CD14-positive monocyte (primary cell): ENCODE results near the gene OR5H1. TPM values are rescaled to one million over a fixed set of nuclear protein-coding genes. Genes with fewer than 3 reads are reported as not detected.

ENCODE experiments used
- DNase-seq, 3 donors: peaks; one replicate each; pipeline ENCODE4 v3.0.0-alpha.2; 2011 to 2022
- H2AFZ ChIP-seq: 2 replicates; pipeline ENCODE4 v1.6.0; 2012; ENCODE audit warnings: mild to moderate bottlenecking, low read depth, low read length, inconsistent platforms; ENCODE audit not compliant: insufficient read depth, poor library complexity, severe bottlenecking
- H3K27ac ChIP-seq, 2 donors: 1 replicate in 1 of 2; 2 replicates in 1 of 2; pipeline ENCODE4 v1.5.1; 2012 to 2013; ENCODE audit warnings: low read length in 2 of 2, control low read depth in 1 of 2, inconsistent platforms in 1 of 2, low read depth in 1 of 2, mild to moderate bottlenecking in 1 of 2
- H3K27me3 ChIP-seq, 2 donors: one replicate each; pipeline versions ENCODE4 v1.6.0 to v1.6.1; 2011 to 2013; ENCODE audit warnings: low read length in 2 of 2; ENCODE audit not compliant: control insufficient read depth in 2 of 2, insufficient read depth in 2 of 2
- H3K36me3 ChIP-seq, 2 donors: replicated peaks in 1 of 2; 1 replicate in 1 of 2; 2 replicates in 1 of 2; pipeline versions ENCODE4 v1.5.1 to v1.6.1; 2012 to 2013; ENCODE audit warnings: low read length in 2 of 2, control low read depth in 1 of 2, inconsistent platforms in 1 of 2, mild to moderate bottlenecking in 1 of 2; ENCODE audit not compliant: insufficient read depth in 2 of 2, control insufficient read depth in 1 of 2
- H3K4me1 ChIP-seq, 2 donors: 1 replicate in 1 of 2; 2 replicates in 1 of 2; pipeline versions ENCODE4 v1.5.1 to v1.6.1; 2012 to 2013; ENCODE audit warnings: low read length in 2 of 2, control low read depth in 1 of 2, inconsistent platforms in 1 of 2, mild to moderate bottlenecking in 1 of 2, moderate library complexity in 1 of 2; ENCODE audit not compliant: insufficient read depth in 2 of 2, control insufficient read depth in 1 of 2
- H3K4me2 ChIP-seq: replicated peaks from 2 replicates; pipeline ENCODE3; 2012; ENCODE audit warnings: low read length, moderate library complexity, mild to moderate bottlenecking; ENCODE audit not compliant: poor library complexity, severe bottlenecking; ENCODE audit errors: extremely low read depth
- H3K4me3 ChIP-seq, 3 experiments: fragments of 200-600 bp in 1 of 3; sonication (generic) in 1 of 3; replicated peaks in 1 of 3; 1 replicate in 2 of 3; 2 replicates in 1 of 3; pipeline ENCODE4 v1.5.1; 2011 to 2013; ENCODE audit warnings: low read length in 3 of 3, mild to moderate bottlenecking in 3 of 3, control low read depth in 2 of 3, low read depth in 2 of 3, inconsistent platforms in 1 of 3, moderate library complexity in 1 of 3
- H3K79me2 ChIP-seq: 2 replicates; pipeline ENCODE4 v1.6.0; 2012; ENCODE audit warnings: mild to moderate bottlenecking, control low read depth, inconsistent platforms, low read length, moderate library complexity; ENCODE audit not compliant: insufficient read depth
- H3K9ac ChIP-seq: 2 replicates; pipeline ENCODE4 v1.6.0; 2017; ENCODE audit warnings: low read length, mild to moderate bottlenecking; ENCODE audit not compliant: insufficient read depth, poor library complexity, severe bottlenecking
- H3K9me3 ChIP-seq, 2 donors: replicated peaks in 1 of 2; 1 replicate in 1 of 2; 2 replicates in 1 of 2; pipeline versions ENCODE4 v1.5.1 to v1.6.1; 2012 to 2013; ENCODE audit warnings: low read length in 2 of 2, control low read depth in 1 of 2; ENCODE audit not compliant: control insufficient read depth in 1 of 2, insufficient read depth in 1 of 2
- H4K20me1 ChIP-seq: 2 replicates; pipeline ENCODE4 v1.6.0; 2012; ENCODE audit warnings: mild to moderate bottlenecking, low read length, control low read depth, moderate library complexity; ENCODE audit not compliant: insufficient read depth
- H3K27ac Mint-ChIP-seq, 7 donors: one replicate each; pipeline ENCODE4 v1.8.0; 2020; ENCODE audit warnings: mild to moderate bottlenecking in 7 of 7, mixed read lengths in 7 of 7, moderate library complexity in 6 of 7, inconsistent platforms in 2 of 7
- H3K27me3 Mint-ChIP-seq, 3 donors: one replicate each; pipeline ENCODE4 v1.8.0; 2021 to 2022; ENCODE audit warnings: low read depth in 3 of 3, mild to moderate bottlenecking in 3 of 3, mixed read lengths in 3 of 3, moderate library complexity in 3 of 3, inconsistent platforms in 1 of 3
- H3K36me3 Mint-ChIP-seq, 2 donors: one replicate each; pipeline ENCODE4 v1.8.0; 2020; ENCODE audit warnings: mixed read lengths in 2 of 2, inconsistent platforms in 1 of 2, mild to moderate bottlenecking in 1 of 2
- H3K4me1 Mint-ChIP-seq: one replicate; pipeline ENCODE4 v1.8.0; 2020; ENCODE audit warnings: mild to moderate bottlenecking, mixed read lengths
- H3K4me3 Mint-ChIP-seq, 2 donors: one replicate each; pipeline ENCODE4 v1.8.0; 2020; ENCODE audit warnings: mild to moderate bottlenecking in 2 of 2, mixed read lengths in 2 of 2, moderate library complexity in 1 of 2
- H3K9me3 Mint-ChIP-seq, 7 donors: one replicate each; pipeline ENCODE4 v1.8.0; 2020 to 2022; ENCODE audit warnings: mixed read lengths in 7 of 7, mild to moderate bottlenecking in 6 of 7, moderate library complexity in 6 of 7, inconsistent platforms in 2 of 7
- WGBS: methylation state at CpG from one replicate; pipeline ENCODE4 v1.1.5; 2013; ENCODE audit warnings: missing lambda C conversion rate; ENCODE audit not compliant: insufficient coverage; 5-methylcytosine and 5-hydroxymethylcytosine counted together
- intact Hi-C, 2 donors: fragments of 100-400 bp; cut with micrococcal nuclease; formaldehyde crosslinking; loops; one replicate each; pipeline versions ENCODE4 v1.15.0 to v1.15.1; 2023
- polyA plus RNA-seq, 3 donors: library from polyadenylated mRNA; depleted of rRNA in 1 of 3; unstranded in 2 of 3; stranded (reverse) in 1 of 3; fragments of 300-500 nt in 2 of 3; fragments of >200 nt in 1 of 3; fragmentation: Illumina TruSeq in 2 of 3; gene quantifications; 1 replicate in 2 of 3; 2 replicates in 1 of 3; pipeline ENCODE4 v1.2.3, GENCODE V29; 2012 to 2021
- TF ChIP-seq, protein P1 (sequence below): fragments of 200-600 bp; IDR thresholded peaks from one replicate; pipeline ENCODE4 v1.8.0; 2022; ENCODE audit warnings: antibody characterized with exemption, mild to moderate bottlenecking

OR5H1 gene
- polyA plus RNA-seq, 3 donors = not detected

DNA sequence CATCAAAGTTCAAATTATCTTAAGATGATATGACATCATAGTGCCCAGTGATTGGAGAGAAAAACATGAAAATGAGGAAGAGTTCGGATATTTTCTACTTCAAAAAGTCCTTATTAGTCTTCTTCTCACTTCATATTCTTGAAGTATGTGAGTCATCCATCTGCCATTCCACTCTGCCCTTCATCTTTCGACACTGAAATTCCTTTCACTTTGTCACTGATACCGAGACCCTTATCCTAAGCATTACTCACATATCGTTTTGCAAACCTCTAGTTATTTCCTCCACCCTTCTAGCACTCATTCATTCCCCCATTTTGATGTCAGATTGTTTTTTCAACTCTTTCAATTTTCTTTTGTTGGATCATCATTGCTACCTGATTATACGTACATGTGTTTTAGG, 20.7 kb downstream of the OR5H1 start:
- H3K36me3 Mint-ChIP-seq = no peaks in the 10 kb centered on the region
- peaks cover 0 to 6% (median 0%) of the 10 kb centered on the region in 7 donors for H3K9me3 Mint-ChIP-seq
- no peaks in the 10 kb centered on the region for H3K27me3 Mint-ChIP-seq
- H3K27ac Mint-ChIP-seq = no peak overlapping the region
- peak in 1 of 3 donors; percentile 8 for DNase-seq
- H3K4me3 Mint-ChIP-seq = no peak overlapping the region
- H3K4me3 ChIP-seq = no peak overlapping the region
- no peaks in the 10 kb centered on the region for H3K79me2 ChIP-seq
- H3K36me3 ChIP-seq = no peaks in the 10 kb centered on the region
- no peak overlapping the region for H3K27ac ChIP-seq
- H4K20me1 ChIP-seq = no peaks in the 10 kb centered on the region
- no peak overlapping the region for H2AFZ ChIP-seq
- WGBS = 83% methylated on average over 1 of the region's 5 CpGs
- no peaks in the 10 kb centered on the region for H3K9me3 ChIP-seq
- H3K4me1 ChIP-seq = no peaks in the 10 kb centered on the region
- no peaks in the 10 kb centered on the region for H3K4me1 Mint-ChIP-seq
- TF ChIP-seq, protein P1, sequence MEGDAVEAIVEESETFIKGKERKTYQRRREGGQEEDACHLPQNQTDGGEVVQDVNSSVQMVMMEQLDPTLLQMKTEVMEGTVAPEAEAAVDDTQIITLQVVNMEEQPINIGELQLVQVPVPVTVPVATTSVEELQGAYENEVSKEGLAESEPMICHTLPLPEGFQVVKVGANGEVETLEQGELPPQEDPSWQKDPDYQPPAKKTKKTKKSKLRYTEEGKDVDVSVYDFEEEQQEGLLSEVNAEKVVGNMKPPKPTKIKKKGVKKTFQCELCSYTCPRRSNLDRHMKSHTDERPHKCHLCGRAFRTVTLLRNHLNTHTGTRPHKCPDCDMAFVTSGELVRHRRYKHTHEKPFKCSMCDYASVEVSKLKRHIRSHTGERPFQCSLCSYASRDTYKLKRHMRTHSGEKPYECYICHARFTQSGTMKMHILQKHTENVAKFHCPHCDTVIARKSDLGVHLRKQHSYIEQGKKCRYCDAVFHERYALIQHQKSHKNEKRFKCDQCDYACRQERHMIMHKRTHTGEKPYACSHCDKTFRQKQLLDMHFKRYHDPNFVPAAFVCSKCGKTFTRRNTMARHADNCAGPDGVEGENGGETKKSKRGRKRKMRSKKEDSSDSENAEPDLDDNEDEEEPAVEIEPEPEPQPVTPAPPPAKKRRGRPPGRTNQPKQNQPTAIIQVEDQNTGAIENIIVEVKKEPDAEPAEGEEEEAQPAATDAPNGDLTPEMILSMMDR = no peak
- intact Hi-C loops = no loop called here
- H3K27me3 ChIP-seq = no peaks in the 10 kb centered on the region
- H3K4me2 ChIP-seq = no peak overlapping the region
- H3K9ac ChIP-seq = no peak overlapping the region

DNA sequence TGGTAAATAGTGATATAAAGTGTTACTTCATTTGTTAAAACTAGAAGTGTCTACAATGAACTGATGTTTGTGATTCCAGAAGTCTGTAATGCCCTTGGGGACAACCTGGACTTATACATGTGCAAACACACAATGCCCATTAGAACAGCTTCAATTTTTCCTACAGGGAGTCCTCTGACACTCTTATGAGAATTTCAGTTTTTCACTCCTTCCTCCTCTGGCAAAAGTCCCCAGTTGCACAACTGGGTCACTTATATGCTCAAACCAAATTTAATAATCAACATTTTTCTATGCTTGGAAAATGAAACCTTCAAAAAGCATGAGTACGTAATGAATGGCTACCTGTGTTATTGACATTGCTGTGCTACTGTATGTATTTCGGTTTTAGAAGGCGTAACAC, 35.9 kb downstream of the OR5H1 start, which contains the start of gene OR5H15:
Gene OR5H15 (plus strand): TSS at position 301 of the 400 bp plus-strand sequence. CDS start 2,004 bp downstream, outside the sequence.
- H3K27me3 Mint-ChIP-seq = peaks cover 0 to 4% (median 0%) of the 10 kb centered on the region in 3 donors
- peaks cover 10% of the 10 kb centered on the region for H3K4me1 Mint-ChIP-seq
- peaks cover 0 to 4% of the 10 kb centered on the region in 2 donors for H3K9me3 ChIP-seq
- no peaks in the 10 kb centered on the region for H3K27me3 ChIP-seq
- TF ChIP-seq, protein P1 = no peak
- H3K4me2 ChIP-seq = no peak within 1 kb of the TSS
- H3K27ac Mint-ChIP-seq = no peak within 1 kb of the TSS
- H3K9ac ChIP-seq = no peak within 1 kb of the TSS
- H3K4me1 ChIP-seq = peaks cover 0 to 6% of the 10 kb centered on the region in 2 donors
- H3K27ac ChIP-seq = no peak within 1 kb of the TSS
- H3K4me3 ChIP-seq = no peak within 1 kb of the TSS
- H3K79me2 ChIP-seq = no peaks in the 10 kb centered on the region
- no peaks in the 10 kb centered on the region for H3K36me3 ChIP-seq
- no peaks in the 10 kb centered on the region for H4K20me1 ChIP-seq
- H3K9me3 Mint-ChIP-seq = peaks cover 0 to 15% (median 6%) of the 10 kb centered on the region in 7 donors
- no CpG with 5 or more reads among the region's 3 CpGs for WGBS
- no peak within 1 kb of the TSS for H3K4me3 Mint-ChIP-seq
- no peaks in the 10 kb centered on the region for H3K36me3 Mint-ChIP-seq
- no peak within 1 kb of the TSS for H2AFZ ChIP-seq
- DNase-seq = no peak
- intact Hi-C loops = no loop called here
